NCI-H146 treated with DMSO at 0.1 percent for 48 hours (cell line): Measurements from ENCODE around the gene LIMK2.

Experiments
- DNase-seq: peaks from one replicate; lab custom pipeline; 2025; ENCODE audit not compliant: unreplicated experiment; lab: John Stamatoyannopoulos, UW

The LIMK2 gene

DNA sequence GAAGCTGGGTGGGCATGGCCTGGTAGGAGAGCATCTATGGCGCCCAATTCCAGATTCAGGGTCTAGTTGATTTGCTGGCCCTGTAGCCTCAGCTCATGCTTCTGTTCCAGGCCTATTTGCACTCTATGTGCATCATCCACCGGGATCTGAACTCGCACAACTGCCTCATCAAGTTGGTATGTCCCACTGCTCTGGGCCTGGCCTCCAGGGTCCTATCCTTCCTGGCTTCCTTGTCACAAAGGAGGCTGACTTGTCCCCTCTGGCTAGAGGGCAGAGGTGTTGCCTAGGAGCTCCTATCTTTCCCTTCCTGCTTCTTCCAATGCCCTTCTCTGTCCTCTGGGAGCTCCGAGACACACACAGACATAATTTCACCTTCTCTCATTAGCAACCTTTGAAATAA is 58.9 kb downstream of the LIMK2 start:
- no peak for DNase-seq

DNA sequence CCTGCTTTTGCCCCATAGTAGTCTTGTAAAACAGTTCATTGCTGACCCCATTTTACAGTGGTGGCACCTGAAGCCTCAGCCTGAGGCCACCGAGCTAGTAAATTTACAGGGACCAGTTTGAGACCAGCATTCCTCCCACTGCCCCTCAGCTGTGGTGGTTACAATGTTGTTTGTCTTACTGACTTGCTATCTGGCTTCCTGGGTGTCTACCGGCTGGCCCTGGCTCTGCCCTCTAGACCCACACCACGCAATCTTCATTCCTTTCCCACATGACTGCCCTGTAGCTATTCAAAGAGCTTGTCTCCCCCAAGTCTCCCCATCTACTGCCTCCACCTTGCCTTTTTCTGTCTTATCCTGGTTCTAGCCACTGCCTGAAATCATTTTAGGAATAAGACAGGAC is 59.4 kb downstream of the LIMK2 start:
- DNase-seq, result no peak

DNA sequence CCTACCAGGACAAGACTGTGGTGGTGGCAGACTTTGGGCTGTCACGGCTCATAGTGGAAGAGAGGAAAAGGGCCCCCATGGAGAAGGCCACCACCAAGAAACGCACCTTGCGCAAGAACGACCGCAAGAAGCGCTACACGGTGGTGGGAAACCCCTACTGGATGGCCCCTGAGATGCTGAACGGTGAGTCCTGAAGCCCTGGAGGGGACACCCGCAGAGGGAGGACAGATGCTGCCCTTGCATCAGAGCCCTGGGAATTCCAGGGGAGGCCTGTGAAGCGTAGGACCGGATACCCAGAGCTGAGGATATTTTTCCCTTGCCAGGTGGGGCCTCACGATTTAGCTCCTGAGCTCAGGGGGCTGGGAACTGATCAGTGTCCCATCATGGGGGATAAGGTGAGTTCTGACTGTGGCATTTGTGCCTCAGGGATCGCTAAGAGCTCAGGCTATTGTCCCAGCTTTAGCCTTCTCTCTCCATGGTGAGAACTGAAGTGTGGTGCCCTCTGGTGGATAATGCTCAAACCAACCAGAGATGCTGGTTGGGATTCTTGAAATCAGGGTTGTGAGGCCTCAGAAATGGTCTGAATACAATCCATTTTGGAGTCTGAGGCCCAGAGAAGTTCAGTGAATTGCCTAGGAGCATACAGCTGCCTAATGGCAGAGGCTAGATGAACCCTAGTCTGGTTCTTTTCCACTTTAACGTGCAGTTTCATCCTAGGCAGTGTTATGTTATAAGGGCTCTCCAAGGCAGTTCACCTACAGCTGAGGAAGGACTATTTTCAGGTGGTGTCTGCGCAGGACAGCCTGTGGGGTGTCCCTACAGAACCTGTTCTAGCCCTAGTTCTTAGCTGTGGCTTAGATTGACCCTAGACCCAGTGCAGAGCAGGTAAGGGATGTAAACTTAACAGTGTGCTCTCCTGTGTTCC is 60.7 kb downstream of the LIMK2 start:
- DNase-seq, result no peak

GRCh38 chr22:31274017-31274416 is 61.9 kb downstream of the LIMK2 start:
- no peak for DNase-seq

DNA sequence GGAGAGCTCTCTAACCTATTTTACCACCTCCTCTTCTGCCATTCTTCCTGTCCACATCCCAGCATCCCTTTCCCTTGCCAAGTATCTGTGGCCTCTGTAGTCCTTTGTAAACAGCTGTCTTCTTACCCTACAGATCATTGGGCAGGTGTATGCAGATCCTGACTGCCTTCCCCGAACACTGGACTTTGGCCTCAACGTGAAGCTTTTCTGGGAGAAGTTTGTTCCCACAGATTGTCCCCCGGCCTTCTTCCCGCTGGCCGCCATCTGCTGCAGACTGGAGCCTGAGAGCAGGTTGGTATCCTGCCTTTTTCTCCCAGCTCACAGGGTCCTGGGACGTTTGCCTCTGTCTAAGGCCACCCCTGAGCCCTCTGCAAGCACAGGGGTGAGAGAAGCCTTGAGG is 62.9 kb downstream of the LIMK2 start:
- DNase-seq, result no peak

- DNase-seq, result no peak
Measured at GRCh38 chr22:31275576-31275975, 63.5 kb downstream of the LIMK2 start.

GRCh38 chr22:31276426-31277167 is 64.5 kb downstream of the LIMK2 start:
- DNase-seq, result no peak

- no peak for DNase-seq
Measured at GRCh38 chr22:31277741-31278140, 65.6 kb downstream of the LIMK2 start.

GRCh38 chr22:31278151-31278621 is 66.1 kb downstream of the LIMK2 start:
- DNase-seq, result no peak

- no peak for DNase-seq
Measured at GRCh38 chr22:31278626-31279326, 66.7 kb downstream of the LIMK2 start.

DNA sequence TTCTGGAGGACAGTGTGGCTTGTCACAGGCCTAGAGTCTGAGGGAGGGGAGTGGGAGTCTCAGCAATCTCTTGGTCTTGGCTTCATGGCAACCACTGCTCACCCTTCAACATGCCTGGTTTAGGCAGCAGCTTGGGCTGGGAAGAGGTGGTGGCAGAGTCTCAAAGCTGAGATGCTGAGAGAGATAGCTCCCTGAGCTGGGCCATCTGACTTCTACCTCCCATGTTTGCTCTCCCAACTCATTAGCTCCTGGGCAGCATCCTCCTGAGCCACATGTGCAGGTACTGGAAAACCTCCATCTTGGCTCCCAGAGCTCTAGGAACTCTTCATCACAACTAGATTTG is 67.2 kb downstream of the LIMK2 start:
- no peak for DNase-seq

- DNase-seq, result no peak
Measured at GRCh38 chr22:31279821-31280505, 67.9 kb downstream of the LIMK2 start.

DNA sequence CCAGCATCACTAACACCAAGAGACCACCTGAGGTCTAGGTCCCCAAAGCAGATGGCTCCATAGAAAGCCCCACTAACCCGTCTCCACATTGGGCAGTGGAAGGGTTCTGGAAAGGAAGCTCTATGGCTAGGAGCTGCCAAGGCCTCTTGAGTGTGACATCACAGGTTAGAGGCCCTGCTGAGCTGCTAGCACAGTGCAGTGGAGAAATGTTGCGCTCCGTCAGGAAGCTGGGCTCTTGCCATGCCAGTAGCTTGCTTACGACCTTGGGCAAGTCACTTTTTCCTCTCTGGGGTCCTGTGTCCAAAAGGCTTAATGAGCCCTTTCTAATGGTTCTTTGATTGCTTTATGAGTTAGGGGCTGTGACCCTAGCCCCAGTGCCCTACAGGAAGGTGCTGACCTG is 69.6 kb downstream of the LIMK2 start:
- DNase-seq, result no peak

DNA sequence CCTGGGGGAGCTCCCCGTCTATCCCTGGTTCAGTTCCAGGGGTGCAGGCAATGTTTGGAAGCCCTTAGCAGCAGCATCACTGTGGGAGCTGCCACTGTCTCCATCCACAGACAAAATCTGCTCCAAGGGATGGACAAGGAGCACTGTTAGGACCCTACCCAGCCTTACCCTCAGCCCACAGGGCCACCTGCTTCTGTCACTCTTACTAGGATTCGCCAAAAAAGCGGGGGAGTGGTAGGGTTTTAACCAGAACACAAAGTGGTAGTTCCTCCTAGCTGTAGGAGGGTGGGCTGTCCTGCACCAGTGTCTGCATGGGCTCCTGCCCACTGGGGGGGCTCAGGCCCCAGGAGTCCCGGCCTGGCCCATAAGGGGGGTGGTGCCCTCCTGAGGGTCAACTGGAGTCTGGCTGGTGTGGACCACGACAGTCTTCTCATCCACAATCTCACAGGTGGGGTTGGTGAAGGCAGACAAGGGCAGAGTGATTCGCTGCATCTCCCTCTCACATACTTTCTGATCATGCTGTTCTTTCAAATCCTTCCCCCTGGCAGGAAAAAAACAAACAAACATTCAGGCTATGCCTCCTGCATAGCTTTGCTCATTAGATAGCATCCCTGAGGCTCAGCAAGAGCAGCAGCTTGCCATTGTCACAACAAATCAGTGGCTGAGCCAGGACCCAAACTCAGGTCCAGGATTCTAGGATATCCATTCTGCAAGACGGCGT is 70.8 kb downstream of the LIMK2 start:
- no peak for DNase-seq

DNA sequence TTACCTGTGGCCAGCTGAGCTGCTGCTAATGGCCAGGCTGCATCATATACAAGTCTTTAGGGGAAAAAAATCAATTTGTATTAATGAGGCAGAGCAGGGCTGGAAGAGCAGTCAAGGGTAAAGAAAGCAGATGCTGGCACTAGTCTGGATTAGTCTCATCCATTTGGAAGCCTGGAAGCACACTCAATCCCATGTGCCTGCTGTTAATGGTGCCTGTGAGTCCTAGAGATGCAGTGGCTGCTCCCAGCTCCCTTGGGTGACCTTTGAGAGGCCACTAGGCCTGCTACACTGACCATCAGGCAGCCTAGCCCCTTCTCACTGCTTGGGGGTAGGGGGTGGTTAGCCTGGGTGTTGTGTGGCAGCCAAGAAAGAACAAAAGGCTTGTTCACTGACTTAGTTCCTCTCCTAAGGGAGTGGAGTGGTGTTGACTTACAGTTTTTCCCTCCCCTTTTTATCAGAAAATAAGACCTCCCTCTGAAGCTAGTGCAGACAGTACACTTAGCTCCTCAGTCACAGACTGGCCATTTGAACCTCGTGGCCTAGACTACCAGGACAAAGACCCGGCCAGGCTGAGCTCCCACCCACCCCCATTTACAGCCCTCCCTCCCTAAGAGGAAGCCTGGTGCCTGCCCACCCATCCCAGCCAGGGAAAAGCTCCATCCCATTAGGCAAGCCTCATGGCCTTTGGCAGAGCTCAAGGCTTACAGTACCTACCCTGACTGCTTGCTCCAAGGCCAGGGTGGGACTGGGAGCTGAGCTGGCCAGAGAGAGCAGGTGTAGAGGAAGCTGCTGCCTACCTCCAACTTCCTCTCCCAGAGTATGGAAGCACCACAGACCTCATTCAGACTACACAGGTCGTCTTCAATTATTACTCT is 72.4 kb downstream of the LIMK2 start:
- no peak for DNase-seq

DNA sequence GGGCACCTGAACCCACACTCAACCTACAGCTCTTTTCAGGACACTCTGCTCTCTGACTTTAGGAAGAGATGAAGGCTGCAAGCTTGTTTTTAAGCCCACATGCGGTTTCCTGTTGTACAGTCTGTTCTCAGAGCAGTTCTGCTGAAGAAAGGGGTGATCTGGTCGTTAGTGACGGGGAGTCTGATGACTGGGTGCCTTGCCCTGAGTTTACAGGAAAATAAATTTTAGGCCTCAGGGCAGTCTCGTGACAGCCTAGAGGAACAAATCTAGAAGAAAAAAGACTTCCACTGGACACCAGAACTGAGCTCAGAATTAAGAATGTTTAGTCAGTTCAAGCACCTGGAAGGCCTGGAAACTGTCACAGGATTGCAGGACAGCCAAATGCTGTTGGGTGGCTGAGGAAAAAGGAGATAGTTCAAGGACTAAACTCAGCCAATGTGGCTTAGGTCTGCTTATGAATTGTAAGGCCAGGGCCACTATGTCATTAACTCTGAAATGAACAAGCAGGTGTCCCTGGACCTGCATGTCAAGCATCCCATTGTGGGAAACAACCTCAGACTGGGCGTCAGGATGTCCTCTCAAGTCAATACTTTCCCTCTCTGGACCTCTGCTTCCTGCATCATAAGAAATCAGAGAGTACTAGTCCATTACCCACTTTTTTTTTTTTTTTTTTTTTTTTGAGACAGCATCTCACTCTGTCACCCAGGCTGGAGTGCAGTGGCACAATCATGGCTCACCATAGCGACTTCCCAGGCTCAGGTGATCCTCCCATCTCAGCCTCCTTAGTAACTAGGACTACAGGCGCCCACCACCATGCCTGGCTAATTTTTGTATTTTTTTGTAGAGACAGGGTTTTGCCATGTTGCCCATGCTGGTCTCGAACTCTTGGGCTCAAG is 74.5 kb downstream of the LIMK2 start:
- no peak for DNase-seq

GRCh38 chr22:31287818-31288495 is 75.9 kb downstream of the LIMK2 start:
- no peak for DNase-seq
